HepG2 (cell line): ENCODE data around the gene KIF3A. TPM values are rescaled to one million over a fixed set of nuclear protein-coding genes. Genes with fewer than 3 reads are reported as not detected.

Experiments
- FIP1L1 ChIP-seq: fragments of 200-400 bp; formaldehyde crosslinking; IDR thresholded peaks from 2 replicates; pipeline ENCODE4 v1.6.1; 2018; ENCODE audit warnings: low read depth, mild to moderate bottlenecking, low read length, moderate library complexity, borderline replicate concordance; ENCODE audit not compliant: insufficient read depth
- GATA4 ChIP-seq: sonication (generic); IDR thresholded peaks from 2 replicates; pipeline ENCODE4 v1.6.1; 2016; ENCODE audit warnings: antibody characterized with exemption, low read depth, borderline replicate concordance
- HNF1B ChIP-seq: sonication (generic); formaldehyde crosslinking; IDR thresholded peaks from 2 replicates; pipeline ENCODE4 v1.5.1; 2020; ENCODE audit warnings: mild to moderate bottlenecking, moderate library complexity, missing genetic modification reagents
- JUND ChIP-seq: sonication (generic); formaldehyde crosslinking; IDR thresholded peaks from 2 replicates; pipeline ENCODE4 v1.8.0; 2022; ENCODE audit warnings: mild to moderate bottlenecking, missing genetic modification reagents
- KAT2B ChIP-seq: fragments of 150-350 bp; IDR thresholded peaks from 2 replicates; pipeline ENCODE4 v1.6.1; 2014; ENCODE audit warnings: low read depth, low read length, borderline replicate concordance
- RAD51 ChIP-seq: fragments of 450-650 bp; IDR thresholded peaks from 2 replicates; pipeline ENCODE4 v1.6.1; 2016; ENCODE audit warnings: borderline replicate concordance
- SAP130 ChIP-seq: IDR thresholded peaks from 2 replicates; pipeline ENCODE4 v1.6.1; 2016; ENCODE audit warnings: low read depth
- SP4 ChIP-seq: sonication (generic); formaldehyde crosslinking; IDR thresholded peaks from 2 replicates; pipeline ENCODE4 v1.8.1; 2023; ENCODE audit warnings: mild to moderate bottlenecking, missing genetic modification reagents
- SRSF4 ChIP-seq: fragments of 200-400 bp; formaldehyde crosslinking; IDR thresholded peaks from one replicate; pipeline ENCODE4 v1.6.1; 2018; ENCODE audit warnings: mild to moderate bottlenecking, low read depth, low read length, moderate library complexity; ENCODE audit not compliant: poor library complexity, severe bottlenecking
- TCF7L2 ChIP-seq: IDR thresholded peaks from 2 replicates; pipeline ENCODE4 v1.6.1; 2011; ENCODE audit warnings: mild to moderate bottlenecking, low read depth, low read length, moderate library complexity
- TRIM22 ChIP-seq: fragments of 450-650 bp; IDR thresholded peaks from 2 replicates; pipeline ENCODE4 v1.6.1; 2017
- UBTF ChIP-seq: sonication (generic); formaldehyde crosslinking; IDR thresholded peaks from 2 replicates; pipeline ENCODE4 v1.4.0; 2020; ENCODE audit warnings: mild to moderate bottlenecking, missing genetic modification reagents
- ZBTB34 ChIP-seq: sonication (generic); formaldehyde crosslinking; IDR thresholded peaks from 2 replicates; pipeline ENCODE4 v1.8.0; 2022; ENCODE audit warnings: mild to moderate bottlenecking, missing genetic modification reagents
- ZFP36L2 ChIP-seq: sonication (generic); formaldehyde crosslinking; IDR thresholded peaks from 2 replicates; pipeline ENCODE4 v1.4.0; 2020; ENCODE audit warnings: missing genetic modification reagents
- ZNF205 ChIP-seq: IDR thresholded peaks from 2 replicates; pipeline ENCODE4 v1.6.1; 2018; ENCODE audit warnings: missing biosample characterization, missing genetic modification reagents
- ZNF253 ChIP-seq: sonication (generic); formaldehyde crosslinking; IDR thresholded peaks from 2 replicates; pipeline ENCODE4 v1.8.0; 2022; ENCODE audit warnings: mild to moderate bottlenecking, missing genetic modification reagents, borderline replicate concordance
- ZNF280D ChIP-seq: sonication (generic); formaldehyde crosslinking; IDR thresholded peaks from 2 replicates; pipeline ENCODE4 v1.5.1; 2020; ENCODE audit warnings: mild to moderate bottlenecking, missing genetic modification reagents
- ZNF589 ChIP-seq: sonication (generic); formaldehyde crosslinking; conservative IDR thresholded peaks from 2 replicates; pipeline ENCODE4 v1.8.0; 2022; ENCODE audit warnings: mild to moderate bottlenecking, moderate library complexity, missing genetic modification reagents
- ZNF772 ChIP-seq: sonication (generic); formaldehyde crosslinking; IDR thresholded peaks from 2 replicates; pipeline ENCODE4 v1.5.0; 2020; ENCODE audit warnings: mild to moderate bottlenecking, missing genetic modification reagents
- polyA plus RNA-seq, 8 experiments: library from polyadenylated mRNA; depleted of rRNA in 3 of 8; stranded (reverse) in 7 of 8; unstranded in 1 of 8; fragments of >200 nt; fragmentation: Illumina TruSeq in 4 of 8; extraction: Trizol in 4 of 8; gene quantifications; 2 replicates each; pipeline versions ENCODE4 v1.2.1 to v1.2.3, GENCODE V29; 2011 to 2016; ENCODE audit warnings: low read depth in 4 of 8, missing spikeins in 1 of 8, mixed read lengths in 1 of 8; ENCODE audit not compliant: insufficient read depth in 1 of 8
- total RNA-seq, 5 experiments: library from RNA; depleted of rRNA; stranded (reverse); fragments of >200 nt; fragmentation: Illumina TruSeq; extraction: Trizol; gene quantifications; 2 replicates each; pipeline ENCODE4 v1.2.3, GENCODE V29; 2016; ENCODE audit warnings: low read depth in 1 of 5

KIF3A gene
- total and polyA plus RNA-seq, 2 of the 13 experiments (the other 11 are each of a cell fraction or from before 2014, with no cell fraction given), result 2.3 to 8.4 TPM

- TF ChIP-seq HNF1B (CRISPR knock-in tag) (0 out of 2 replicates have a peak, but pooled peaks have one; percentile 27), ZNF280D (CRISPR knock-in tag) (no peak), ZNF253 (CRISPR knock-in tag) (no peak), ZNF772 (CRISPR knock-in tag) (no peak), SP4 (CRISPR knock-in tag) (no peak), UBTF (CRISPR knock-in tag) (peak; percentile 29; the same call in 1 of the 2 replicates), KAT2B (no peak), RAD51 (no peak), JUND (CRISPR knock-in tag) (no peak), ZBTB34 (CRISPR knock-in tag) (no peak), FIP1L1 (no peak), ZNF205 (CRISPR knock-in tag) (no peak), SAP130 (CRISPR knock-in tag) (peak; percentile 65), GATA4 (no peak), ZNF589 (CRISPR knock-in tag) (no peak), TRIM22 (no peak), ZFP36L2 (CRISPR knock-in tag) (no peak), TCF7L2 (no peak), SRSF4 (no peak)
Observed at GRCh38 chr5:132662925-132663770, 74.2 kb downstream of the KIF3A start (continued).
